SK-N-SH treated with all-trans-retinoic acid at 6 μM for 48 hours (cell line): Measurements from ENCODE around the gene FAM13A.
A peak's percentile ranks its signal among the peaks of the same experiment; 100 is the strongest.

Experiments used
- ATAC-seq: fragments of 200-7000 bp; cut with Tn5 transposase; 3 replicates; pipeline ENCODE4 v1.9.1; 2020; ENCODE audit warnings: mild to moderate bottlenecking, moderate library complexity
- BACH2 ChIP-seq: fragments of 250-450 bp; sonication (Bioruptor Pico); IDR thresholded peaks from 2 replicates; pipeline ENCODE4 v1.9.0; 2021; ENCODE audit warnings: mild to moderate bottlenecking, borderline replicate concordance
- CREB5 ChIP-seq: fragments of 250-450 bp; sonication (Bioruptor Pico); IDR thresholded peaks from 2 replicates; pipeline ENCODE4 v1.5.1; 2020; ENCODE audit warnings: low read depth, mild to moderate bottlenecking, moderate library complexity
- CSDC2 ChIP-seq: fragments of 250-450 bp; sonication (Bioruptor Pico); IDR thresholded peaks from 2 replicates; pipeline ENCODE4 v1.5.0; 2020; ENCODE audit warnings: mild to moderate bottlenecking, moderate library complexity
- CSRNP3 ChIP-seq: fragments of 250-450 bp; sonication (Bioruptor Pico); IDR thresholded peaks from 2 replicates; pipeline ENCODE4 v1.5.1; 2021; ENCODE audit warnings: mild to moderate bottlenecking, moderate library complexity
- ESRRG ChIP-seq: fragments of 250-450 bp; sonication (Bioruptor Pico); IDR thresholded peaks from 2 replicates; pipeline ENCODE4 v1.6.1; 2021; ENCODE audit warnings: mild to moderate bottlenecking
- GLIS3 ChIP-seq: fragments of 250-450 bp; sonication (Bioruptor Pico); IDR thresholded peaks from 2 replicates; pipeline ENCODE4 v1.5.0; 2020; ENCODE audit warnings: mild to moderate bottlenecking, moderate library complexity
- ISL1 ChIP-seq: fragments of 250-450 bp; sonication (Bioruptor Pico); IDR thresholded peaks from 2 replicates; pipeline ENCODE4 v2.1.2; 2022; ENCODE audit warnings: mild to moderate bottlenecking, moderate library complexity
- OSR1 ChIP-seq: fragments of 250-450 bp; sonication (Bioruptor Pico); IDR thresholded peaks from 2 replicates; pipeline ENCODE4 v1.8.0; 2022; ENCODE audit warnings: moderate library complexity, mild to moderate bottlenecking, inconsistent platforms
- PATZ1 ChIP-seq: fragments of 250-450 bp; sonication (Bioruptor Pico); IDR thresholded peaks from 2 replicates; pipeline ENCODE4 v1.8.0; 2020; ENCODE audit warnings: mild to moderate bottlenecking, moderate library complexity, borderline replicate concordance
- POU6F1 ChIP-seq: fragments of 250-450 bp; sonication (Bioruptor Pico); IDR thresholded peaks from 2 replicates; pipeline ENCODE4 v1.8.0; 2021; ENCODE audit warnings: low read depth, mild to moderate bottlenecking, moderate library complexity, borderline replicate concordance
- PPARA ChIP-seq: fragments of 250-450 bp; sonication (Bioruptor Pico); IDR thresholded peaks from 2 replicates; pipeline ENCODE4 v1.5.0; 2020; ENCODE audit warnings: mild to moderate bottlenecking, borderline replicate concordance
- RARB ChIP-seq: fragments of 250-450 bp; sonication (Bioruptor Pico); IDR thresholded peaks from 2 replicates; pipeline ENCODE4 v1.8.0; 2021; ENCODE audit warnings: mild to moderate bottlenecking, moderate library complexity
- TCF4 ChIP-seq: fragments of 250-450 bp; sonication (Bioruptor Pico); IDR thresholded peaks from 2 replicates; pipeline ENCODE4 v1.8.0; 2021; ENCODE audit warnings: mild to moderate bottlenecking, moderate library complexity, borderline replicate concordance
- TOX ChIP-seq: fragments of 250-450 bp; sonication (Bioruptor Pico); IDR thresholded peaks from 2 replicates; pipeline ENCODE4 v1.8.0; 2021; ENCODE audit warnings: mild to moderate bottlenecking, moderate library complexity, borderline replicate concordance
- TSHZ2 ChIP-seq: fragments of 250-450 bp; sonication (Bioruptor Pico); IDR thresholded peaks from 2 replicates; pipeline ENCODE4 v1.5.0; 2020; ENCODE audit warnings: mild to moderate bottlenecking, moderate library complexity
- ZC3H10 ChIP-seq: fragments of 250-450 bp; sonication (Bioruptor Pico); IDR thresholded peaks from 2 replicates; pipeline ENCODE4 v1.5.1; 2021; ENCODE audit warnings: mild to moderate bottlenecking, moderate library complexity
- ZFP30 ChIP-seq: fragments of 450-650 bp; formaldehyde crosslinking; IDR thresholded peaks from 2 replicates; pipeline ENCODE4 v1.5.0; 2022; ENCODE audit warnings: mild to moderate bottlenecking, moderate library complexity
- ZNF565 ChIP-seq: fragments of 450-650 bp; formaldehyde crosslinking; conservative IDR thresholded peaks from 2 replicates; pipeline ENCODE4 v1.5.0; 2020; ENCODE audit warnings: low read depth, mild to moderate bottlenecking, moderate library complexity
- ZNF70 ChIP-seq: fragments of 450-650 bp; formaldehyde crosslinking; IDR thresholded peaks from 2 replicates; pipeline ENCODE4 v1.5.0; 2020; ENCODE audit warnings: mild to moderate bottlenecking, moderate library complexity
- ZNF8 ChIP-seq: fragments of 450-650 bp; formaldehyde crosslinking; IDR thresholded peaks from 2 replicates; pipeline ENCODE4 v1.5.0; 2020; ENCODE audit warnings: mild to moderate bottlenecking, moderate library complexity

FAM13A gene

GRCh38 chr4:88823058-88823919 is 233.7 kb downstream of the FAM13A start:
- ATAC-seq, result peak; percentile 86
- TF ChIP-seq ZC3H10 (CRISPR knock-in tag) (no peak), PATZ1 (CRISPR knock-in tag) (no peak), CSRNP3 (CRISPR knock-in tag) (no peak), CREB5 (CRISPR knock-in tag) (no peak), BACH2 (no peak), PPARA (no peak), ZNF565 (CRISPR knock-in tag) (no peak), RARB (CRISPR knock-in tag) (no peak), ZNF8 (CRISPR knock-in tag) (no peak), ZFP30 (CRISPR knock-in tag) (no peak), ZNF70 (no peak), GLIS3 (CRISPR knock-in tag) (no peak), ESRRG (no peak), ISL1 (no peak), CSDC2 (CRISPR knock-in tag) (no peak), TCF4 (CRISPR knock-in tag) (no peak), OSR1 (CRISPR knock-in tag) (no peak)

- no peak for ATAC-seq
- no peak for TF ChIP-seq ZC3H10 (CRISPR knock-in tag)
- no peak for TF ChIP-seq TSHZ2 (CRISPR knock-in tag)
- no peak for TF ChIP-seq ESRRG
- no peak for TF ChIP-seq RARB (CRISPR knock-in tag)
- no peak for TF ChIP-seq CSRNP3 (CRISPR knock-in tag)
- no peak for TF ChIP-seq BACH2
- no peak for TF ChIP-seq ZFP30 (CRISPR knock-in tag)
Observed at GRCh38 chr4:88822034-88822789, 234.8 kb downstream of the FAM13A start.

- ATAC-seq, result no peak
- TF ChIP-seq CSDC2 (CRISPR knock-in tag) (no peak), POU6F1 (CRISPR knock-in tag) (no peak), BACH2 (no peak), PPARA (no peak), TOX (CRISPR knock-in tag) (no peak)
Observed at GRCh38 chr4:88821522-88821921, 235.5 kb downstream of the FAM13A start.
